GM18951 (cell line): ENCODE results near the gene TOPORS.
"Not testable (repeated sequence)": the region's sequence is repeated elsewhere in the genome, so short reads cannot be mapped to it uniquely, and the experiment has no call there.

Experiments used
- POLR2A ChIP-seq: IDR thresholded peaks from 4 replicates; pipeline ENCODE4 v1.6.1; 2011; ENCODE audit warnings: mild to moderate bottlenecking; ENCODE audit not compliant: insufficient read length, insufficient read depth; ENCODE audit errors: extremely low read depth
- in situ Hi-C: fragments of 300-500 bp; cut with MboI; formaldehyde crosslinking; loops from one replicate; pipeline ENCODE4 v1.12.0; 2022; ENCODE audit warnings: low sequenced_read_pairs, mixed read lengths, inconsistent platforms; ENCODE audit not compliant: unreplicated experiment

Gene TOPORS

DNA sequence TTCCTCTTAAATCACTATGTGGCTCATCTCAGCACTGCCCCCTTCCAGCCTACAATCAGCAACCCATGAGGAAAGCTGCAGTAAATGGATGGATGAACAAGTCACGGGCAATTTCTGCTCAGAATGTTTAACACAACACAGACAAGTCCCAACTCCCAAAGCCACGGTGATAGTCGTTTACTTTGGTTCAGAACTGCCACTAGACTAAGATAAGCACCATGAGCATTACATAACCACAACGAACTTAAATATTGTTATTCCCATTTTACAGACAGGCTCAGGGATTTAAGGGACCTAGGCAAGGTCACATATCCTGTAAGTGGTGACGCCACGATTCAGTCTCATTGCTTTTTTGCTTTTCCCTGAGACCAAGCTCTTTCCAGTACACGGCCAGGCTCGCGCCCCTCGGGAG lies 2.2 kb downstream of the TOPORS start:
- TF ChIP-seq POLR2A = no peak
- in situ Hi-C loops = no loop called here

DNA sequence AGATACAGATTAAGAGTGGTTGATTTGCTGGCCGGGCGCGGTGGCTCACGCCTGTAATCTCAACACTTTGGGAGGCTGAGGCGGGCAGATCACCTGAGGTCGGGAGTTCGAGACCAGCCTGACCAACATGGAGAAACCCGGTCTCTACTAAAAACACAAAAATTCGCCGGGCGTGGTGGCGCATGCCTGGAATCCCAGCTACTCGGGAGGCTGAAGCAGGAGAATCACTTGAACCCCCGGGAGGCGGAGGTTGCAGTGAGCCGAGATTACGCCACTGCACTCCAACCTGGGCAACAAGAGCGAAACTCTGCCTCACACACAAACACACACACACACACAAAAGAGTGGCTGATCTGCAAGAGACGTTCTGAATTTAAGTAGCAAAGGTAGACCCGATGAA lies 4.2 kb downstream of the TOPORS start:
- in situ Hi-C loops = not testable (repeated sequence)

DNA sequence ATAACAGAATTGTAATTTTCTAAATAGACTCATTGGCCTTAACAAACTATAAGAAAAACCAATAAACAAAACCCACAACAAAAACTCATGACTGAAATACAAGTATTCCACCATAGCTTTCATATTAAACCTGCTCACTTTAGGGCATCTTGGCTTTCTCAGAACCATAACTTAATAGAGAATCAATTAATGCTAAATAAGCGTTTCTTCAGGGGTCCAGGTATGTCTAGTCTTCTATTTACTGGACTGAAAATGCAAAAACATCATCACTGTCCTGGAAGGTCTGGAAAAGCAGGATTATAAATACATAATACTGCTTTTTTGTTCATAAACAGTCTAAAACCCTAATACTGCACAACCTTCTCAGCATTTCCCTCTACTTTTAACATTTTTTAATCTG lies 6.5 kb downstream of the TOPORS start:
- TF ChIP-seq POLR2A = no peak
- in situ Hi-C loops = no loop called here

DNA sequence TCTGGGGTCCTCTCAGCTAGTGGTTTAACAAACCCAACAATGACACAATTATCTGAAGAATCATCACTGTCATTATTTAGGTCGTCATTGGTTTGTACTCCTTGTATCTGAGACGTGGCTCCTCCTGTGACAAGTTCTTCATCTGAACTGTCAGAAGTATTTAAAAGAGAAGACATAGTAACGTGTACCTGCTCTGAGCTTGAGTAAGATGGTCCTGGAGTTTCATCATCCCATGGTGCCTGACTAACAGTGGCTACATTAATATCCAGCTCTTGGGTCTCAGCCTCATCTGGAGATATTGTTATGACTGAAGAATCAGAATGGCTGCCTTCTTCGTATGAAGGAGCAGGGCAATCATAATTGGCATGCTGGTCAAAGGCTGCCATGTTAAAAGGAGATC lies 9.3 kb downstream of the TOPORS start:
- TF ChIP-seq POLR2A = no peak
- in situ Hi-C loops = no loop called here

DNA sequence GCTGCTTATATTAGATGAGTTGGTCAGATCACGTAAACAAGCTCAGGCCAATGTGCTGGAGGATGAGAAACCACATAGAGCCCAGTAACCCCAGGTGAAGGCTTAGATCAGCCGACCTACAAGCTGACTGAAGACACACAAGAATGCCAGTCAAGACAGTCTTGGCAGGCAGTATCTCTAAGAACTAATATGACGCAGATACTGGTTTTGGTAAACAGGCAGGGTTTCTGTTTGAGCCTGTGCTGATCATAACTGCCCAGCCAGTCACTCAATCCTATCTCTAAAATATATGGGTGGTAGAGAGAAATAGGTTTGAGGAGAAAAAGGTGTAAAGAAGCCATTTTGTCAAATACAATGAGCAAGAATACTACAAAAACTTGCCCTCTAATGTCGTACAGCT lies 18.6 kb downstream of the TOPORS start:
- in situ Hi-C loops = no loop called here
- TF ChIP-seq POLR2A = no peak

DNA sequence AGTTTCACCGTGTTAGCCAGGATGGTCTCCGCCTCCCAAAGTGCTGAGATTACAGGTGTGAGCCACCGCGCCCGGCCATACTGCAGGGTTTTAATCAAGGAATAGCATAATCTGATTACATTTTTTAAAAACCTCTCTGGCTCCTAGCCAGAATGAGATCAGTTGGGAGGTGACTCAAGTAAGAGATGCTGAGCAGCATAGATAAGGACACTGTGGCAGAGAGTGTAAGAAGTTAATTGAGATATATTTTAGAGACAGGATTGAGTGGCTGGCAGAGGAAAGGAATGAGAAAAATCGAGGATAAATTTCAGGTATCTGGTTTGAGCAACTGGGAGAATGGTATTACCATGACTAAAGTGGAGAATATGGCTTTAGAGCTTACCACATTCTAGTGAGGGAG lies 19.1 kb downstream of the TOPORS start:
- in situ Hi-C loops = no loop called here
- no peak for TF ChIP-seq POLR2A

DNA sequence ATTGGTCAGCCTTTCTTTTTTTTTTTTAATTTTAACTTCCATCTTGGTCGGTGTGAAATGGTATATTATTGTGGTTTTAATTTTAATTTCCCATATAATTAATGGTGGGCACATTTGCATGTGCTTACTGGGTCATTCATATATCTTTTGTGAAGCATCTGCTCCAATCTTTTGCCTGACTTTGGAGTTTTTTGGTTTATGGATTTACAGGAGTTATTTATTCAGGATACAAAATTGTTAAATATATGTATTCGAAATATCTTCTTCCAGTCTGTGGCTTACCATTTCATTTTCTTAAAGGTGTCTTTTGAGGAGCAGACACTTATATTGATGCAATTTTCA lies 25.7 kb downstream of the TOPORS start:
- in situ Hi-C loops = no loop called here
- no peak for TF ChIP-seq POLR2A

DNA sequence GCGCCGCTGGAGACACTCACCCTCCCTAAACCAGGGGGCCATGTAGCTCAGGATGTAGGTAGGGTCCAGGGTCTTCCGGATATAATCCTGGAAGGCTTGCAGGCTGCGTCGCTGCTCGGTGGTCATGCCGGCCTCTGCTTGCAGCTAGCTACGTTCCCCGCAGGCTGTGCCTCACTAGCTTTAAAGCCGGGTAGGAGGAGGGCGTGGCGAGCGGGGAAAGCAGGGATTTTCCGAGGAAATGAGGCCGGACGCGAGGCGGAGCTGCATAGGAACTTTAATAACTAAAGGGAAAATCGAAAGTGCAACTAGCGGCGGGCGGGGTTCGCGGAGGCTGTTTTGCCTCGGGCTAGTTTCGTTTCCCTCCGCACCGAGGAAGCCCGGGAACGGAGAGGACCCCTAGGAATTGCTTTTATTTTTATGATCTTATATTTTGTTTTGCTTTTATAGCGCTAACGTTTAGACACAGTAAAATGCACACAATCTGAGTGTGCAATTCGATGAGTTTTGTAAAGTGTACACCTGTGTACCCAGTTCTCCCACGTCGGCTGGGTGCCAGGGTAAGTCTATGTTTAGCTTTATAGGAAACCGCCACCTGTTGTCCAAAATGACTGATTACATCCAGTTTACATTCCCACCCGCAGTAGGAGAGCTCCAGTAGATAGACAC lies 26.2 kb downstream of the TOPORS start, which contains the start of gene RIGI:
Gene RIGI (minus strand): TSS at position 156 of the 666 bp plus-strand sequence. CDS start 30 bp downstream, at position 126.
- TF ChIP-seq POLR2A = peak; percentile 66
- in situ Hi-C loops = no loop called here

DNA sequence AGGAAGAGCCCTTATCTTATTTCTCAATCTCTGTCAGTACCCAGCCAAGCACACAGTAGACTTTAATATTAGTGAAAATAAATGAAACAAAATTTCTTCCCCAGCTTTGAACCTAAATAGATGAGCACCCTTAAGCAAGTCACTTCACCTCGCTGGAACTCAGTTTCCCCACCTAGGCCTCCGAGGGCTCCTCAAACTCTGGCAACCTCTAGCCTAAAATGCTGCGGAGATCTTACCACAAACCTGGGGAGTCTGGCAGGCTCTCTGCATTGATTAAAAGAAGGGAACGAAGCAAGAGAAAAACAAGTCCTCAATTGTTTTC lies 26.7 kb downstream of the TOPORS start:
- TF ChIP-seq POLR2A = no peak
- in situ Hi-C loops = no loop called here

DNA sequence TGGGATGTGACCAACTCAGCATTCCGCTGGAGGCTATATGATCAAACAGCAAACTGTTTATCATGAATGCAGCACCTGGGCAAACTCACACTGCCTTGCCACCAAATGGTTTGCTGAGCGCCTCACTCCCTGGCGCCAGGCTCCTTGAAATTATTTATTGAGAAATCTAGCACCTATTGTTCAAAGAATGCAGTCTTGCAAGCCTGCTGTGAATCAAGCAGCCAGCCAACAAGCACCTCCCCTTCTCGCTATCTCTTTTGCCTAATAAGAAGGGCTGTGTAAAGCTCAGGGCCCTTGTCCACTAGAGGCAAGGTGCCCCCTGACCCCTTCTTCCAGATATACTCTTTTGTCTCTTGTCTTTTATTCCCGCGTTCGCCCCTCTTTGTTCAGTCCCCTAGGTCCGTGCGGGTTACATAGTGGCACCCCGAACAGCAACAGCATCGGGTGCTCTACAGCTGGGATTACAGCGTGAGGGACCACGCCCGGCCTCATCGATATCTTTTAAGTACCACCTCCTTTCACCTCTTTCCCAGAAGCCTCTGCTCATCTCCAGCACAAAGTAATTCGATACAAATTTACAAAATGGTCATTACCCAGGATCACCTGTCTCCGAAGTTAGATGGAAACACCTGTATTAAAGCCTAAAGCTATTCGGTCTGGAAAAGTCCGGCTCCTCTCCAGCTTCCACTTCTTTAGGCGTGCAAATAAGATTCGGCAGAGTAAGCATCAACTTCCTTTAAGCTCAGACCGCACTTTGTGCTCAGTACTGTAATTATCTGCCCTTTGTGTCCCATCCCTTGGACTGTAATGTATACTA lies 27.3 kb downstream of the TOPORS start:
- in situ Hi-C loops = no loop called here
- no peak for TF ChIP-seq POLR2A

DNA sequence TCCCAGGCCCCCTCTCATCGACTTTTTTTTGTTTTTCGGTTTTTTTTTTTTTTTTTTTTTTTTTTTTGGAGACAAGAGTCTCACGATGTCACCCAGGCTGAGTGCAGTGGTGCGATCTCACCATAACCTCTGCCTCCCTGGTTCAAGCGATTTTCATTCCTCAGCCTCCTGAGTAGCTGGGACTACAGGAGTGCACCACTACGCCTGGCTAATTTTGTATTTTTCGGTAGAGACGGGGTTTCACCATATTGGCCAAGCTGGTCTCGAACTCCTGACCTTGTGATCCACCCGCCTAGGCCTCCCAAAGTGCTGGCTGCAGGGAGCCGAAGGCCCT lies 27.9 kb downstream of the TOPORS start:
- in situ Hi-C loops = not testable (repeated sequence)

DNA sequence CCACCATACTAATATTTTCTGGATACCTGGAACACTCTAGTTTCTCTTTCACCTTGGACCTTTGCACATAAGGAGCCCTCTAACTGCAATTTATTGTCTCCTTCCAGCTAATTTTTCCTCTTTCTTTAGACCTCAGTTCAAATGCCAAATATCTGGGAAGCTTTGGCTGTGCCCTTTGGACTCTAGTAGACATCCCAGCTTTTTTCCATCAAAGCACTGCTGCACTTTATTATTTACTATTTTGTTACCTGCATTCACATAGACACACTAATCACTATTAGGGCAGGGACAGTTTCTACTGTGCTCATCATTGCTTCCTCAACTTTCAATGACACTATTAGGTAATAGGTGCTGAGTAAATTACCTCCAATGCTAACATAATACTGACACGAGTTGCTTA lies 28.5 kb downstream of the TOPORS start:
- in situ Hi-C loops = no loop called here

DNA sequence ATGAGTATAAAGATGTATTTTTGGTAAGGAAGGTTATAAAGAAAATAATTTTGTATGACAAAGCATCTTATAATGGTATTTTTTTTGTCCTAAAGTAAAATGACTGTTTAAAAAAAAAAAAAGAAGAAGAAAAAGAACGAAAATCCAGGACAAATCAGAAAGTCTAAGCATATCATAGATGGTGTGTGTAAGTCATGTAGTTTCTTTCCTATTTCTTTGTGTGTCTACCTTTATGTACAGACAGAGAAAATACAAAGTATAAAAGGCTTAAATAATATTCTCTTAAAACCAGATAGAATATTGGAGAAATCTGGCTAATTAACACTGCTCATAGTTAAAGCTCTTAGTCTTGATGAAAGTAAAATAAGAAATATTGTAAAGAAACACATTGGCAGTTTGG lies 34.1 kb downstream of the TOPORS start:
- in situ Hi-C loops = no loop called here
- no peak for TF ChIP-seq POLR2A

More for the DNA sequence above, 28.5 kb downstream of the TOPORS start:
- TF ChIP-seq POLR2A = no peak

DNA sequence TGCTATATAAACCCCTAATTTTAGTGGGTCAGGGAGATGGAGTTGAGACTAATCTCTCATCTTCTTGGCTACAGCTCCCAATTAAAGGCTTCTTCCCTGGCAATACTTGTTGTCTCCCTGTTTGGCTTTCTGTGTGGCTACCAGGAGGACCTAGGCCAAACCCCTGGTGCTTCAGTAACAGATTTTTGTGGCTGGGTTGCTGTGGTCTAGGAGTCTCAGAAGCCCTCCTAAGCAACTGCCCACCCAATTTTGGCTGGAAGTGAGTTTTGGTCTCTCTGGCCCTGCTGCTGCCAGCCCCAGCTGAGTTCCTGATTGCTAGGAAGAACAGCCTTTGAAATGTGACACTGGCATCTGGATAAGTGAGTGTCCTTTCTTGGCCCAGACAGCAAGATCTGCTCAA lies 36.1 kb downstream of the TOPORS start:
- in situ Hi-C loops = no loop called here
- no peak for TF ChIP-seq POLR2A
